HG03097 (cell line): Measurements from ENCODE around the gene NETO1.

Source experiments
- ATAC-seq: cut with Tn5 transposase; IDR thresholded peaks from one replicate; pipeline ENCODE4 v1.9.1; 2021; ENCODE audit not compliant: unreplicated experiment, low FRiP score

NETO1 gene

GRCh38 chr18:72742002-72742401, 125.8 kb downstream of the NETO1 start:
- ATAC-seq, result no peak

GRCh38 chr18:72738136-72738535, 129.7 kb downstream of the NETO1 start:
- ATAC-seq, result no peak

DNA sequence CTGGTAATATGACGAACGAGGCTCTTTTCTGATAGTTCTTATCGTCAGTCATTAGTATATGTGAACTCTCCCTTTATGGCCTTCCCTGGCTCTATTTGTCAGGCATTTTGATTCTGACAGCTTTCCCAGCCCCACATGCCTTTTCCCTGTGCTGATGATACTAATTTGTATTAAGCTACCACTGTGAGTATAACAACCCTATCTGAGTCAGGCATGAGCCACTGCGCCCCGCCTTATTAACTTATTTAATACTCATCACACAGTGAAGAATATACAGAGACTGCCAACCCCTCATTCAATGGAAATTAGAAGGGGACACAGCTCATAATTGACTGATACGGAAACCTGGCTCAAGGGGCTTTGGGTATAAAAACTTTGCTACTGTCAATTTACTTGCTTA, 140.0 kb downstream of the NETO1 start:
- no peak for ATAC-seq

DNA sequence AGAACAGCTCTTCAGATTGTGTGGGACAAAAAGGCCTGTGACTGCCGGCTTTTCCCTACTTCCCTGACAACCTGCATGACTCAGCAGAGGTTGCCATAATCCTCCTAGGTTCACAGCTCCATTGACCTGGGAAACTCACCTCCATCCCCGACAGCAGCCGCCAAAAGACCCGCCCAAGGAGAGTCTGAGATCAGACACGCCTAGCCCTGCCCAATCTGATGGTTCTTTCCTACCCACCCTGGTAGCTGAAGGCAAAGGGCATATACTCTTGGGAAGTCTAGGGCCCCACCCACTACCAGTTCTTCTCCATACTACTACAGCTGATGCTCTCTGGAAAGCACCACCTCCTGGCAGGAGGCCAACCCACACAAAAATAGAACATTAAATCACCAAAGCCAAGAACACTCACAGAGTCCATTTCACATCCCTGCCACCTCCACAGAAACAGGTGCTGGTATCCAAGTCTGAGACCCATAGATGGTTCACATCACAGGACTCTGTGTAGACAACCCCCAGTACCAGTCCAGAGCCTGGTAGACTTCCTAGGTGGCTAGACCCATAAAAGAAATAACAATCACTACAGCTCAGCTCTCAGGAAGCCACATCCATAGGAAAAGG, 140.6 kb downstream of the NETO1 start:
- no peak for ATAC-seq

DNA sequence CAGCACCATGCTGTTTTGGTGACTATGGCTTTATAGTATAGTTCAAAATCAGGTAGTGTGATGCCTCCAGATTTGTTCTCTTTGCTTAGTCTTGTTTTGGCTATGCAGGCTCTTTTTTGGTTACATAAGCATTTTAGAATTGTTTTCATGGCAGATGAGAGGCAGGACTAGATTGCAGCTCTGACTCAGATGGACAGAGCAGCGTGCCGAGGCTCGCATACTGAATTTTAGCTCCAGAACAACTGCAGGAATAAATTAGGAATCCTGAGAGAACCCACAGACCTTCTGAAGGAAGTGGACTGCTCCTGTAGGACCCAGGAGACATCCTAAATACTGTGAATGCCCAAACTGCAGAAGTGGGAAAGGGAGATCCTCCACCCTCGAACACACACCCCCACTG, 141.6 kb downstream of the NETO1 start:
- no peak for ATAC-seq

GRCh38 chr18:72721330-72721729, 146.5 kb downstream of the NETO1 start:
- ATAC-seq, result no peak

DNA sequence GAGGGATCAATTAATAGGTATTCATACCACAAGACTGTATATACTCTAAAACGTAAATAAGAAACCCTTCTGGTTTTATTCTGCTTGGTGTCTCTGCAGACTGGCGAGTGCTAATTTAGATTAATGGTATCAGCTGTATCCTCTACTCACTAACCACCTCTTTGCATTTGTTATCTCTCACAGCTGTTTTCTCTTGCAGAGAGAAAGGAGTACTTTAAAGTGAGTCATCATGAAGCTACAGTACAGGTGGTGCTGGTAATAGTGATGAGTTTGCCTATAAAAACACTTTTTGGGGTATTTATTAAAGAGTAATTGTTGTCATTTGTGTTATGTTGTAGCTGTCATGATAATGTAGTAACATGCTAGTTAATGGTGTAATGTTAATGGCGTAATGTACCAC, 147.7 kb downstream of the NETO1 start:
- ATAC-seq, result no peak

DNA sequence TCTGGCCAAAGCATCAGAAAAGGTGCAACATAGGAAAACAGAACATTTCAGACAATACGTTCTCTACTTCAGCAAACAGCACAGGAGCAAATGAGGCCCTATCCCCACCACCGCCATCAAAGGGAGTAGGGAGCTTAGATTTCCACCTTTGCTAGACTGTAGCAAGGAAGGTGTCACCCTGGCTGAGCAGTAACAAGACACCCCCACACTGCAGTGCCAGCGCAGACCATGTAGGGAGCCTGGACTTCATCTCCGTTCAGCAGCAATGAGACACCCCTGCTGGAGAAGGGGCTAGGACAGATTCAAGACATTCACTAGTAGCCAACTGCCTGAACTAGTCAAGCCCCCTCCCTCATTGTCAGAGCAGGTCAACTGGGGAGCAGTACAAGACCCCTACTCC, 163.6 kb downstream of the NETO1 start:
- no peak for ATAC-seq

DNA sequence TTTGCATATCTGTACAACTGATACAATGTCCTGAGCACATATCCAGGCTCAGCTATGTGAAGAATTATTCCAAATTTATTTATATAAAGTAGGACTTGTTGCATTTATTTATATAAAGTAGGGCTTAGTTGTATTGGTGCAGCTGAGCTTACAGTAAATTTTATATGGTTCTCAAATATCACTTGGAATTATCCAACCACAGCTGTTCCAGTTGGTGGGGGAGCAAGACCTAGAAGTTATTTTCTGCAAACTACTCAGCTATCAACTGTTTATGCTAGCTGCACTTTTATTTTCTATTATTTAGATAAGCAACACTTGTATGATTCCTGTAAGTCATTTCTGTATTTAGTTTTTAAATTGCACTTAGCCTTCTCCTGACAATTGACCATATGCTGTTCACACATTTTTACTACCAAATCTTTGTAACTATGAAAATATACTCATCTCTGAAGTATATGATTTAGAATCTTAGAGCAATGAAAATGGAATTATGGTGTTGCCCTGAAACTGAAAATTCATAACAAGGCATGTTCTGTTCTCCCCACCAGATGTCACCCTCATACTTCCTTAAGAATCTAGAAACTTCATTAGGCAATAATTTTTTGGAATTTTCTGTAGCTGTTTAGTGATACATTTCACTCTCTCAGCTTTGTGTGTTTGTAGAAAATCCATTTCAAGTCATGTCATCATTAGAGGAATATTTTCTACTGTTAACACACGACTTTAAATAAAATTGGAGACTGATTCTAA, 166.7 kb downstream of the NETO1 start:
- ATAC-seq, result no peak

- no peak for ATAC-seq
Measured at GRCh38 chr18:72697706-72698105, 170.1 kb downstream of the NETO1 start.

GRCh38 chr18:72692595-72692994, 175.2 kb downstream of the NETO1 start:
- ATAC-seq, result no peak
